Measurements from ENCODE around the gene ARHGAP25. TPM values are rescaled to one million over a fixed set of nuclear protein-coding genes. Genes with fewer than 3 reads are reported as not detected.

ARHGAP25 gene
- total and polyA plus RNA-seq, 8 donors, result 1.4 to 8.4 (median 2.0) TPM

GRCh38 chr2:68722712-68723111 lies 11.9 kb upstream of the ARHGAP25 start:
- intact Hi-C loops (cut with DNase I), result no loop called here
- H3K4me3 ChIP-seq, result no peak overlapping the region
- WGBS, 2 donors, result 73% methylated on average over 8 of the region's 8 CpGs
- no peak for ATAC-seq
- no peaks in the 10 kb centered on the region for H3K27me3 ChIP-seq
- DNase-seq, result no peak
- no peaks in the 10 kb centered on the region for H3K9me3 ChIP-seq
- no peak for TF ChIP-seq CTCF (IDR thresholded peaks at IDR 0.05)
- no peak for FAIRE-seq
- H3K27ac ChIP-seq, result no peak overlapping the region
- H3K4me1 ChIP-seq, result no peaks in the 10 kb centered on the region
- no peaks in the 10 kb centered on the region for H3K36me3 ChIP-seq

- intact Hi-C loops (cut with DNase I), result no loop called here
- FAIRE-seq (no peak), DNase-seq (no peak), ATAC-seq (no peak)
- no peak overlapping the region for H3K27ac ChIP-seq
- no peaks in the 10 kb centered on the region for H3K27me3 ChIP-seq
- H3K4me1 ChIP-seq, result no peaks in the 10 kb centered on the region
- no peak overlapping the region for H3K4me3 ChIP-seq
- H3K36me3 ChIP-seq, result no peaks in the 10 kb centered on the region
- 74 to 88% methylated on average over 2 of the region's 2 CpGs for WGBS, 2 donors
- no peak for TF ChIP-seq CTCF (IDR thresholded peaks at IDR 0.05)
- no peaks in the 10 kb centered on the region for H3K9me3 ChIP-seq
These were observed 11.4 kb upstream of the ARHGAP25 start for GRCh38 chr2:68723181-68723580.

GRCh38 chr2:68726100-68726499 lies 8.5 kb upstream of the ARHGAP25 start:
- H3K9me3 ChIP-seq, result no peaks in the 10 kb centered on the region
- no peaks in the 10 kb centered on the region for H3K27me3 ChIP-seq
- peak overlapping the region in 1 of 4 donors; percentile 16 for H3K27ac ChIP-seq
- no peaks in the 10 kb centered on the region for H3K36me3 ChIP-seq
- WGBS, 2 donors, result 37 to 52% methylated on average over 6 of the region's 6 CpGs
- TF ChIP-seq CTCF (IDR thresholded peaks at IDR 0.05), result no peak
- ATAC-seq (peak in 1 of 4 donors; percentile 11), FAIRE-seq (no peak), DNase-seq (no peak)
- intact Hi-C loops (cut with DNase I), result no loop called here
- H3K4me1 ChIP-seq, result no peaks in the 10 kb centered on the region
- no peak overlapping the region for H3K4me3 ChIP-seq

GRCh38 chr2:68726608-68727367 lies 7.8 kb upstream of the ARHGAP25 start:
- no peaks in the 10 kb centered on the region for H3K36me3 ChIP-seq
- H3K4me1 ChIP-seq, result no peaks in the 10 kb centered on the region
- intact Hi-C loops (cut with DNase I), result no loop called here
- no peak for TF ChIP-seq CTCF (IDR thresholded peaks at IDR 0.05)
- DNase-seq (peak in 1 of 6 donors; percentile 27), ATAC-seq (peak in 3 of 4 donors; percentile 66 to 82 (median 77)), FAIRE-seq (no peak)
- no peaks in the 10 kb centered on the region for H3K27me3 ChIP-seq
- no peaks in the 10 kb centered on the region for H3K9me3 ChIP-seq
- H3K4me3 ChIP-seq, result no peak overlapping the region
- 68 to 72% methylated on average over 11 of the region's 11 CpGs for WGBS, 2 donors
- H3K27ac ChIP-seq, result peak overlapping the region in 1 of 4 donors; percentile 16

- 68 to 81% methylated on average over 6 of the region's 6 CpGs for WGBS, 2 donors
- intact Hi-C loops (cut with DNase I), result no loop called here
These were observed 6.8 kb upstream of the ARHGAP25 start for GRCh38 chr2:68727683-68728375.

More at GRCh38 chr2:68727683-68728375, 6.8 kb upstream of the ARHGAP25 start:
- ATAC-seq, result no peak
- no peak for FAIRE-seq
- Histone ChIP-seq H3K36me3 (no peaks in the 10 kb centered on the region), H3K27me3 (no peaks in the 10 kb centered on the region), H3K4me3 (no peak overlapping the region), H3K27ac (no peak overlapping the region), H3K4me1 (no peaks in the 10 kb centered on the region), H3K9me3 (no peaks in the 10 kb centered on the region)
- DNase-seq, result no peak
- no peak for TF ChIP-seq CTCF (IDR thresholded peaks at IDR 0.05)

All from pancreas (tissue), 10 donors.